Stimulated activated CD8-positive, alpha-beta memory T cell treated with anti-CD3 and anti-CD28 coated beads, Interleukin-7, amount 100 ng/mL, for 1 hour (primary cell): ENCODE measurements around the gene HIGD1C.
"Not testable (repeated sequence)": the region's sequence is repeated elsewhere in the genome, so short reads cannot be mapped to it uniquely, and the experiment has no call there.

Source experiments
- DNase-seq, 2 donors: peaks; one replicate each; pipeline ENCODE4 v3.0.0-alpha.2; 2020; ENCODE audit warnings: low read depth in 2 of 2

The HIGD1C gene

GRCh38 chr12:50933459-50934124 is 18.8 kb upstream of the HIGD1C start:
- no peak for DNase-seq

GRCh38 chr12:50934371-50934851 is 17.9 kb upstream of the HIGD1C start:
- DNase-seq = no peak

GRCh38 chr12:50934981-50935807 is 17.1 kb upstream of the HIGD1C start:
- DNase-seq = no peak

GRCh38 chr12:50936821-50937530 is 15.4 kb upstream of the HIGD1C start:
- DNase-seq = no peak

GRCh38 chr12:50937653-50938052 is 14.7 kb upstream of the HIGD1C start:
- no peak for DNase-seq

- DNase-seq = no peak
These were observed 4.3 kb upstream of the HIGD1C start for GRCh38 chr12:50947933-50948626.

GRCh38 chr12:50948798-50949197 is 3.5 kb upstream of the HIGD1C start:
- DNase-seq = no peak

GRCh38 chr12:50949801-50950302 is 2.5 kb upstream of the HIGD1C start:
- DNase-seq = no peak

- DNase-seq = no peak
These were observed 1.2 kb upstream of the HIGD1C start for GRCh38 chr12:50951112-50951511.

GRCh38 chr12:50953047-50953446 is 703 bp downstream of the HIGD1C start:
- DNase-seq = no peak

- DNase-seq = not testable (repeated sequence)
These were observed 2.4 kb downstream of the HIGD1C start for GRCh38 chr12:50954789-50955188.

GRCh38 chr12:50955288-50955687 is 2.9 kb downstream of the HIGD1C start:
- no peak for DNase-seq

GRCh38 chr12:50955697-50956096 is 3.4 kb downstream of the HIGD1C start:
- no peak for DNase-seq

- DNase-seq = no peak
These were observed 7.8 kb downstream of the HIGD1C start for GRCh38 chr12:50960130-50960529.

GRCh38 chr12:50961708-50962107 is 9.4 kb downstream of the HIGD1C start:
- no peak for DNase-seq

GRCh38 chr12:50964432-50964831 is 12.1 kb downstream of the HIGD1C start:
- no peak for DNase-seq

- no peak for DNase-seq
These were observed 19.6 kb downstream of the HIGD1C start for GRCh38 chr12:50971946-50972345.

- DNase-seq = no peak
These were observed 27.2 kb downstream of the HIGD1C start for GRCh38 chr12:50979369-50980052.

- DNase-seq = no peak
These were observed 28.2 kb downstream of the HIGD1C start for GRCh38 chr12:50980545-50980944.

GRCh38 chr12:50981319-50982239 is 29.2 kb downstream of the HIGD1C start:
- no peak for DNase-seq
